Measurements from ENCODE around the gene PDLIM4. TPM values are rescaled to one million over a fixed set of nuclear protein-coding genes. Genes with fewer than 3 reads are reported as not detected.

The PDLIM4 gene
- polyA plus RNA-seq, 1 donor (not counting 4 experiments of a cell fraction or from before 2014, with no cell fraction given) = 38.3 TPM

DNA sequence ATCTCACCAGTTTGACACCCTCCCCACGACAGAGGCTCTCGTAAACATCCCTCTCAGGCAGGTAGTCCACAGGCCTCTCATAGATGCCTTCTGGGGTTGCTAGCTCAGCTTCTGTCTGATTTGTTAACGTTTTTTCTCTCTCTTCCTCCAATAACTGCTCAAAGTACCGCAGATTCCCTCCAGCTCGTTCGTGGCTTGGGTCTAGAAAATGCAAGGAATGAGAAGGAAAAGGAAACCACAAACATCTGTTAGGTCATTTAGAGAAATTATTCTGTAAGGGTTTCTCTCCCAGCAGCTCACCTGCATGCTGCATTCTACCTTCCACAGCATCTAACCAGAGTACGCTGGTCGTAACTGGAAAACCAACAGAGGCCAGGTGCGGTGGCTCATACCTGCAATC, 48.4 kb upstream of the PDLIM4 start:
- H3K9me1 ChIP-seq (ENCODE audit: control insufficient read depth, extremely low read depth, insufficient read depth, low read length) = no peaks in the 10 kb centered on the region
- no peak for DNase-seq (ENCODE audit: low read depth, low spot score)
- TF ChIP-seq, protein P1, sequence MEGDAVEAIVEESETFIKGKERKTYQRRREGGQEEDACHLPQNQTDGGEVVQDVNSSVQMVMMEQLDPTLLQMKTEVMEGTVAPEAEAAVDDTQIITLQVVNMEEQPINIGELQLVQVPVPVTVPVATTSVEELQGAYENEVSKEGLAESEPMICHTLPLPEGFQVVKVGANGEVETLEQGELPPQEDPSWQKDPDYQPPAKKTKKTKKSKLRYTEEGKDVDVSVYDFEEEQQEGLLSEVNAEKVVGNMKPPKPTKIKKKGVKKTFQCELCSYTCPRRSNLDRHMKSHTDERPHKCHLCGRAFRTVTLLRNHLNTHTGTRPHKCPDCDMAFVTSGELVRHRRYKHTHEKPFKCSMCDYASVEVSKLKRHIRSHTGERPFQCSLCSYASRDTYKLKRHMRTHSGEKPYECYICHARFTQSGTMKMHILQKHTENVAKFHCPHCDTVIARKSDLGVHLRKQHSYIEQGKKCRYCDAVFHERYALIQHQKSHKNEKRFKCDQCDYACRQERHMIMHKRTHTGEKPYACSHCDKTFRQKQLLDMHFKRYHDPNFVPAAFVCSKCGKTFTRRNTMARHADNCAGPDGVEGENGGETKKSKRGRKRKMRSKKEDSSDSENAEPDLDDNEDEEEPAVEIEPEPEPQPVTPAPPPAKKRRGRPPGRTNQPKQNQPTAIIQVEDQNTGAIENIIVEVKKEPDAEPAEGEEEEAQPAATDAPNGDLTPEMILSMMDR (optimal IDR thresholded peaks at IDR 0.05 in 1 of 3, IDR thresholded peaks at IDR 0.05 in 1 of 3, conservative IDR thresholded peaks at IDR 0.05 in 1 of 3; ENCODE audit: extremely low read depth in 1 of 3, insufficient read depth in 2 of 3, low read length in 3 of 3) = no peak
- no peak for TF ChIP-seq EZH2 (IDR thresholded peaks at IDR 0.05; ENCODE audit: low read length)
- no peaks in the 10 kb centered on the region for H3K4me1 ChIP-seq (ENCODE audit: control insufficient read depth, extremely low read depth, insufficient read depth, low read length)
- peaks cover 34 to 58% of the 10 kb centered on the region in 2 experiments for H3K36me3 ChIP-seq (ENCODE audit: control insufficient read depth in 2 of 2, extremely low read depth in 1 of 2, insufficient read depth in 2 of 2, low read length in 2 of 2)
- dilution Hi-C loops (cut with MboI; ENCODE audit: extremely low pct_ligation_motif_present, low sequenced_read_pairs) = no loop called here
- no peak overlapping the region for H3K4me2 ChIP-seq (ENCODE audit: control insufficient read depth, extremely low read depth, insufficient read depth, low read depth, low read length)
- no peak overlapping the region for H3K9ac ChIP-seq (ENCODE audit: control insufficient read depth, extremely low read depth, insufficient read depth, low read length)
- no peak overlapping the region for H2AFZ ChIP-seq (ENCODE audit: control insufficient read depth, low read length)
- FAIRE-seq = no peak
- H3K27me3 ChIP-seq (ENCODE audit: control insufficient read depth, extremely low read depth, insufficient read depth, low read length) = no peaks in the 10 kb centered on the region
- H3K27ac ChIP-seq (ENCODE audit: control insufficient read depth, insufficient read depth, low read length) = no peak overlapping the region
- no peaks in the 10 kb centered on the region for H4K20me1 ChIP-seq (ENCODE audit: control insufficient read depth, extremely low read depth, insufficient read depth, low read length)
- H3K9me3 ChIP-seq (ENCODE audit: control insufficient read depth, low read depth, low read length) = no peaks in the 10 kb centered on the region
- no peak overlapping the region for H3K4me3 ChIP-seq (ENCODE audit: control insufficient read depth in 2 of 3, extremely low read depth in 1 of 3, insufficient read depth in 2 of 3, low read depth in 1 of 3, low read length in 3 of 3)
- no peaks in the 10 kb centered on the region for H3K79me2 ChIP-seq (ENCODE audit: control insufficient read depth, insufficient read depth, low read length)

DNA sequence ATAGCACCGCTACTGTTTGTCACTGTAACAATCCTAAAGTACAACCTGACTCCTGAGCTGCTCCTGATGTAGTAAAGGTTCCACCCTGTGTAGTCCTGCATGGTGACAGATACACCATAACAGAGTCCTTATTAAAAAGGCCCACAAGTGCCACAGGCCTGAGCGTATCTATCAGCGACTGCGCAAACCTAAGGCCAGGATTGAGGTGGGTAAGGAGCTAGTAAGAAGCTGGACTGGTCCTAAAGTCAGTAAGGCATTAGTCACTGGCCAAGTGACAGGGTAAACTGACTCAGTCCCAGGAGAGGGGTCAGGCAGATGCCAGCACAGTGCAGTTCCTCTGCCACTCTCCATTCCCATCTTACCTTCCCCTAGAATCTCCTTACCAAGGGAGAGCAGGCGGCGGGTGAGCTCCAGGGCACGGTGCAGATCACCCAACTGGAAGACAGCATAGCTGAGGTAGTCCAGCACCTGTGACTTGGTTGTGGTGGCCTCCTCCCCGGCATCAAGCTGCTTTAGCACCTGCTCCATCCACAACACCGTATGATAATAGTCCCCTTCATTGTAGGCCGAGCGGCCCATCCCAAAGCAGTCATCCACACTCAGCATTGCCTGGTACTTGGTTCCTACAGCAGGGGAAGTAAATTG, 47.5 kb upstream of the PDLIM4 start:
- Histone ChIP-seq H3K36me3 (ENCODE audit: control insufficient read depth in 2 of 2, extremely low read depth in 1 of 2, insufficient read depth in 2 of 2, low read length in 2 of 2) (peaks cover 42 to 54% of the 10 kb centered on the region in 2 experiments), H3K79me2 (ENCODE audit: control insufficient read depth, insufficient read depth, low read length) (no peaks in the 10 kb centered on the region), H3K4me2 (ENCODE audit: control insufficient read depth, extremely low read depth, insufficient read depth, low read depth, low read length) (no peak overlapping the region), H3K9me1 (ENCODE audit: control insufficient read depth, extremely low read depth, insufficient read depth, low read length) (peaks cover 2% of the 10 kb centered on the region), H2AFZ (ENCODE audit: control insufficient read depth, low read length) (no peak overlapping the region), H4K20me1 (ENCODE audit: control insufficient read depth, extremely low read depth, insufficient read depth, low read length) (no peaks in the 10 kb centered on the region), H3K9me3 (ENCODE audit: control insufficient read depth, low read depth, low read length) (no peaks in the 10 kb centered on the region), H3K9ac (ENCODE audit: control insufficient read depth, extremely low read depth, insufficient read depth, low read length) (no peak overlapping the region), H3K4me3 (ENCODE audit: control insufficient read depth in 2 of 3, extremely low read depth in 1 of 3, insufficient read depth in 2 of 3, low read depth in 1 of 3, low read length in 3 of 3) (no peak overlapping the region), H3K27me3 (ENCODE audit: control insufficient read depth, extremely low read depth, insufficient read depth, low read length) (no peaks in the 10 kb centered on the region), H3K27ac (ENCODE audit: control insufficient read depth, insufficient read depth, low read length) (no peak overlapping the region), H3K4me1 (ENCODE audit: control insufficient read depth, extremely low read depth, insufficient read depth, low read length) (peaks cover 5% of the 10 kb centered on the region)
- no peak for TF ChIP-seq EZH2 (IDR thresholded peaks at IDR 0.05; ENCODE audit: low read length)
- TF ChIP-seq, protein P1 (optimal IDR thresholded peaks at IDR 0.05 in 1 of 3, IDR thresholded peaks at IDR 0.05 in 1 of 3, conservative IDR thresholded peaks at IDR 0.05 in 1 of 3; ENCODE audit: extremely low read depth in 1 of 3, insufficient read depth in 2 of 3, low read length in 3 of 3) = no peak
- dilution Hi-C loops (cut with MboI; ENCODE audit: extremely low pct_ligation_motif_present, low sequenced_read_pairs) = no loop called here
- DNase-seq (ENCODE audit: low read depth, low spot score) = no peak
- no peak for FAIRE-seq

Data from keratinocyte (primary cell).